Keratinocyte (primary cell): ENCODE data around the gene STX16. TPM values are rescaled to one million over a fixed set of nuclear protein-coding genes. Genes with fewer than 3 reads are reported as not detected.

Experiments
- DNase-seq: peaks from one replicate; pipeline ENCODE4 v3.0.0-alpha.2; 2011; ENCODE audit warnings: low read depth, missing footprints, low spot score
- FAIRE-seq: peaks from 2 replicates; lab custom pipeline; 2011; peaks lifted over from hg19 to GRCh38; lab: Jason Lieb, UNC
- H2AFZ ChIP-seq: 2 replicates; pipeline ENCODE4 v1.6.0; 2012; ENCODE audit warnings: low read length, control low read depth, inconsistent platforms; ENCODE audit not compliant: control insufficient read depth
- H3K27ac ChIP-seq: 2 replicates; pipeline ENCODE4 v1.5.1; 2011; ENCODE audit warnings: low read length; ENCODE audit not compliant: control insufficient read depth, insufficient read depth
- H3K27me3 ChIP-seq: 3 replicates; pipeline ENCODE4 v1.6.0; 2011; ENCODE audit warnings: low read length; ENCODE audit not compliant: control insufficient read depth, insufficient read depth; ENCODE audit errors: extremely low read depth
- H3K36me3 ChIP-seq, 2 experiments: 2 replicates in 1 of 2; 3 replicates in 1 of 2; pipeline ENCODE4 v1.5.1; 2011; ENCODE audit warnings: low read length in 2 of 2, mild to moderate bottlenecking in 1 of 2; ENCODE audit not compliant: control insufficient read depth in 2 of 2, insufficient read depth in 2 of 2; ENCODE audit errors: extremely low read depth in 1 of 2
- H3K4me1 ChIP-seq: 3 replicates; pipeline ENCODE4 v1.5.1; 2011; ENCODE audit warnings: low read length; ENCODE audit not compliant: control insufficient read depth, insufficient read depth; ENCODE audit errors: extremely low read depth
- H3K4me2 ChIP-seq: 3 replicates; pipeline ENCODE4 v1.6.0; 2011; ENCODE audit warnings: low read depth, low read length; ENCODE audit not compliant: control insufficient read depth, insufficient read depth; ENCODE audit errors: extremely low read depth
- H3K4me3 ChIP-seq, 3 experiments: fragments of 200-600 bp in 1 of 3; sonication (generic) in 1 of 3; 2 replicates in 2 of 3; 3 replicates in 1 of 3; pipeline ENCODE4 v1.5.1; 2011 to 2016; ENCODE audit warnings: low read length in 3 of 3, mild to moderate bottlenecking in 3 of 3, control low read depth in 2 of 3, inconsistent platforms in 1 of 3, low read depth in 1 of 3, mixed read lengths in 1 of 3, mixed run types in 1 of 3, moderate library complexity in 1 of 3; ENCODE audit not compliant: control insufficient read depth in 2 of 3, insufficient read depth in 2 of 3; ENCODE audit errors: extremely low read depth in 1 of 3
- H3K79me2 ChIP-seq: 2 replicates; pipeline ENCODE4 v1.6.0; 2012; ENCODE audit warnings: low read length; ENCODE audit not compliant: control insufficient read depth, insufficient read depth
- H3K9ac ChIP-seq: 3 replicates; pipeline ENCODE4 v1.6.0; 2011; ENCODE audit warnings: low read length; ENCODE audit not compliant: control insufficient read depth, insufficient read depth; ENCODE audit errors: extremely low read depth
- H3K9me1 ChIP-seq: 3 replicates; pipeline ENCODE4 v1.6.0; 2011; ENCODE audit warnings: low read length; ENCODE audit not compliant: control insufficient read depth, insufficient read depth; ENCODE audit errors: extremely low read depth
- H3K9me3 ChIP-seq: 2 replicates; pipeline ENCODE4 v1.5.1; 2012; ENCODE audit warnings: low read depth, low read length; ENCODE audit not compliant: control insufficient read depth
- H4K20me1 ChIP-seq: 3 replicates; pipeline ENCODE4 v1.6.0; 2011; ENCODE audit warnings: low read length; ENCODE audit not compliant: control insufficient read depth, insufficient read depth; ENCODE audit errors: extremely low read depth
- EZH2 ChIP-seq: IDR thresholded peaks from one replicate; pipeline ENCODE4 v1.6.1; 2012; ENCODE audit warnings: inconsistent platforms, mild to moderate bottlenecking, low read length, moderate library complexity
- dilution Hi-C: fragments of 300-500 bp; cut with MboI; formaldehyde crosslinking; loops from one replicate; pipeline ENCODE4 v1.7.0; 2020; ENCODE audit warnings: low sequenced_read_pairs; ENCODE audit not compliant: extremely low pct_ligation_motif_present
- polyA plus RNA-seq, 5 experiments: library from polyadenylated mRNA; depleted of rRNA in 3 of 5; stranded (reverse) in 3 of 5; stranded (forward) in 1 of 5; unstranded in 1 of 5; fragments of >200 nt; gene quantifications; 1 replicate in 1 of 5; 2 replicates in 3 of 5; 3 replicates in 1 of 5; pipeline versions ENCODE4 v1.2.1 to v1.2.3, GENCODE V29; 2011 to 2012; ENCODE audit warnings: missing spikeins in 2 of 5, low read depth in 1 of 5, low replicate concordance in 1 of 5
- TF ChIP-seq, protein P1 (sequence below), 3 experiments: IDR thresholded peaks in 1 of 3; conservative IDR thresholded peaks in 1 of 3; optimal IDR thresholded peaks in 1 of 3; 2 replicates in 2 of 3; 3 replicates in 1 of 3; pipeline versions ENCODE3 to v1.5.1; 2011; ENCODE audit warnings: low read length in 3 of 3, mild to moderate bottlenecking in 3 of 3, moderate library complexity in 2 of 3, control low read depth in 1 of 3, inconsistent platforms in 1 of 3; ENCODE audit not compliant: insufficient read depth in 2 of 3; ENCODE audit errors: extremely low read depth in 1 of 3

Gene STX16
- polyA plus RNA-seq, 1 donor (not counting 4 experiments of a cell fraction or from before 2014, with no cell fraction given) = 69.7 TPM

DNA sequence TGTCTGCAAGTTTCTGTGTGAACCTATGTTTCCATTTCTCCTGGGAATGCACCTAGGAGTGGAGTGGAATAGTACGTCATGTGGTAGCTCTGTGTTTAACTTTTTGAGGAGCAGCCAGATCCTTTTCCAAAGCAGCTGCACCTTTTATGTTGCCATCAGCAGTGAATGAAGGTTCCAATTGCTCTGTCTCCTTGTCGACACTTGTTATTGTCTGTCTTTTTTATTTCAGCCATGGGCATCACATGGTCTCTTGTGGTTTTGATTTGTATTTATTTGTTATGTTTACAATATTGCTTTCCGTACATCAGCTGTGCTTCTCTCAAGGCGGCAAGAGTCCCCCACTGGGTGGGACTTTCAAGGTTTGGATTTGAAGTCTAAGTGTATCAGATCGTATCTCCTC lies 33.9 kb upstream of the STX16 start:
- no peak for DNase-seq
- no peak overlapping the region for H3K4me2 ChIP-seq
- no peaks in the 10 kb centered on the region for H4K20me1 ChIP-seq
- peaks cover 9% of the 10 kb centered on the region for H3K4me1 ChIP-seq
- no peak overlapping the region for H2AFZ ChIP-seq
- no peaks in the 10 kb centered on the region for H3K79me2 ChIP-seq
- H3K36me3 ChIP-seq = no peaks in the 10 kb centered on the region
- H3K27me3 ChIP-seq = peaks cover 9% of the 10 kb centered on the region
- no peak for TF ChIP-seq EZH2
- TF ChIP-seq, protein P1, sequence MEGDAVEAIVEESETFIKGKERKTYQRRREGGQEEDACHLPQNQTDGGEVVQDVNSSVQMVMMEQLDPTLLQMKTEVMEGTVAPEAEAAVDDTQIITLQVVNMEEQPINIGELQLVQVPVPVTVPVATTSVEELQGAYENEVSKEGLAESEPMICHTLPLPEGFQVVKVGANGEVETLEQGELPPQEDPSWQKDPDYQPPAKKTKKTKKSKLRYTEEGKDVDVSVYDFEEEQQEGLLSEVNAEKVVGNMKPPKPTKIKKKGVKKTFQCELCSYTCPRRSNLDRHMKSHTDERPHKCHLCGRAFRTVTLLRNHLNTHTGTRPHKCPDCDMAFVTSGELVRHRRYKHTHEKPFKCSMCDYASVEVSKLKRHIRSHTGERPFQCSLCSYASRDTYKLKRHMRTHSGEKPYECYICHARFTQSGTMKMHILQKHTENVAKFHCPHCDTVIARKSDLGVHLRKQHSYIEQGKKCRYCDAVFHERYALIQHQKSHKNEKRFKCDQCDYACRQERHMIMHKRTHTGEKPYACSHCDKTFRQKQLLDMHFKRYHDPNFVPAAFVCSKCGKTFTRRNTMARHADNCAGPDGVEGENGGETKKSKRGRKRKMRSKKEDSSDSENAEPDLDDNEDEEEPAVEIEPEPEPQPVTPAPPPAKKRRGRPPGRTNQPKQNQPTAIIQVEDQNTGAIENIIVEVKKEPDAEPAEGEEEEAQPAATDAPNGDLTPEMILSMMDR (optimal IDR thresholded peaks at IDR 0.05 in 1 of 3, IDR thresholded peaks at IDR 0.05 in 1 of 3, conservative IDR thresholded peaks at IDR 0.05 in 1 of 3; ENCODE audit: extremely low read depth in 1 of 3, insufficient read depth in 2 of 3, low read length in 3 of 3) = no peak
- H3K9me3 ChIP-seq = no peaks in the 10 kb centered on the region
- dilution Hi-C loops = no loop called here
- H3K9me1 ChIP-seq = no peaks in the 10 kb centered on the region
- no peak overlapping the region for H3K9ac ChIP-seq
- no peak overlapping the region for H3K27ac ChIP-seq
- no peak for FAIRE-seq
- no peak overlapping the region for H3K4me3 ChIP-seq

DNA sequence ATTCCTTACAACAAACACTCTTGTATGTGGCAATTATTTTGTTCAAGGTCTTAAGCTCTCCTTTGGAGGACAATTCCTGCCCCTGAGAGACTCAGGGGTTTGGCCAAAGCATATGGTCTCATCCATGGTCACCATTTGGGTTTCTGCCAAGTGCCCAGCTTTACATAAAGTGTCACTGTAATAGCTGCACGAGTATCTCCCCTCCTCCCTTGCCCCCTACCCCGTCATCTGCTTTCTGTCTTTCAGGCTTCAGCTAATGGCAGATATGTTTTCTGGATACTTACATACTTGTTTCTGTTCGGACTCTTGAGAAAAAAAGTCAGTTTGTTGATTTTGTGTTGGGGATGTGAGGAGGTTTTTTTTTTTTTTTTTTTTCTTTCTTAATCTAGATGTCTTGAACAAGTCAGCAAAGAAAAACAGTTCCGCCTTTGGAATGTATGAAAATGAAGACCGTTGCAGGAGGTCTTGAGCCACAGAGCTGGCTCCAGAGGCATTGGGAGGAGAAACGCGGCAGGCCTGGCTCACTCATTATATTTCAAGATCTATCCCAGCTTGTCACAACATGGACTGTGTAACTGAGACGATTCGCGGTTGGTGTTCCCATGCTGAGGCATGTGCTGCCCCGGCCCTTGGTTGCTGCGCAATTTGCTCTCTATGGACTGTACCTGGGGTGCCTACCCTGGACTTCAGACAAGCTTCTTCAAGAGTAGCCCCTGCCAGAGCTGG lies 32.6 kb upstream of the STX16 start:
- Histone ChIP-seq H3K4me3 (no peak overlapping the region), H3K4me2 (peak overlapping the region; percentile 13), H3K27me3 (peaks cover 9% of the 10 kb centered on the region), H3K9me3 (no peaks in the 10 kb centered on the region), H3K4me1 (peaks cover 13% of the 10 kb centered on the region), H3K9ac (no peak overlapping the region), H4K20me1 (no peaks in the 10 kb centered on the region), H3K9me1 (no peaks in the 10 kb centered on the region), H3K79me2 (no peaks in the 10 kb centered on the region), H3K36me3 (no peaks in the 10 kb centered on the region), H3K27ac (no peak overlapping the region), H2AFZ (peak overlapping the region; percentile 45)
- FAIRE-seq (peak; percentile 70), DNase-seq (peak; percentile 26)
- dilution Hi-C loops = no loop called here
- TF ChIP-seq, protein P1 (optimal IDR thresholded peaks at IDR 0.05 in 1 of 3, IDR thresholded peaks at IDR 0.05 in 1 of 3, conservative IDR thresholded peaks at IDR 0.05 in 1 of 3; ENCODE audit: extremely low read depth in 1 of 3, insufficient read depth in 2 of 3, low read length in 3 of 3) = no peak
- no peak for TF ChIP-seq EZH2
